Neuronal stem cell (in vitro differentiated cells): ENCODE data around the gene ACTRT2.
A peak's percentile ranks its signal among the peaks of the same experiment; 100 is the strongest.

ENCODE experiments used
- DNase-seq: peaks from one replicate; pipeline ENCODE4 v3.0.0-alpha.2; 2013; ENCODE audit warnings: low spot score
- H2AFZ ChIP-seq: one replicate; pipeline ENCODE4 v1.6.1; 2013; ENCODE audit warnings: mild to moderate bottlenecking, low read length, inconsistent platforms
- H2AK5ac ChIP-seq: 2 replicates; pipeline ENCODE4 v1.6.1; 2013; ENCODE audit warnings: low read depth, mild to moderate bottlenecking, inconsistent platforms, low read length, moderate library complexity, mixed read lengths
- H2BK120ac ChIP-seq: 2 replicates; pipeline ENCODE4 v1.6.1; 2013; ENCODE audit warnings: low read depth, mild to moderate bottlenecking, inconsistent platforms, low read length, moderate library complexity, mixed read lengths
- H2BK12ac ChIP-seq: one replicate; pipeline ENCODE4 v1.6.1; 2013; ENCODE audit warnings: low read length, inconsistent platforms
- H2BK15ac ChIP-seq: 2 replicates; pipeline ENCODE4 v1.6.1; 2013; ENCODE audit warnings: mild to moderate bottlenecking, low read length, inconsistent platforms, mixed read lengths
- H2BK5ac ChIP-seq: one replicate; pipeline ENCODE4 v1.6.1; 2013; ENCODE audit warnings: inconsistent platforms, mild to moderate bottlenecking, low read length, moderate library complexity
- H3K14ac ChIP-seq: one replicate; pipeline ENCODE4 v1.6.1; 2013; ENCODE audit warnings: low read length, inconsistent platforms
- H3K18ac ChIP-seq: 2 replicates; pipeline ENCODE4 v1.6.1; 2013; ENCODE audit warnings: low read length, inconsistent platforms
- H3K23ac ChIP-seq: 2 replicates; pipeline ENCODE4 v1.6.1; 2013; ENCODE audit warnings: low read depth, mild to moderate bottlenecking, mixed read lengths, low read length, inconsistent platforms; ENCODE audit not compliant: poor library complexity
- H3K27ac ChIP-seq: replicated peaks from 3 replicates; pipeline ENCODE4 v1.5.1; 2013; ENCODE audit warnings: low read length, inconsistent platforms
- H3K27me3 ChIP-seq, 3 experiments: 2 replicates each; pipeline ENCODE4 v1.6.1; 2013; ENCODE audit warnings: low read length in 3 of 3, mild to moderate bottlenecking in 2 of 3, inconsistent platforms in 1 of 3, low read depth in 1 of 3, mixed read lengths in 1 of 3, moderate library complexity in 1 of 3; ENCODE audit not compliant: control insufficient read depth in 3 of 3, insufficient read depth in 3 of 3
- H3K36me3 ChIP-seq, 2 donors: replicated peaks in 1 of 2; 2 replicates each; pipeline ENCODE4 v1.6.1; 2013; ENCODE audit warnings: low read length in 2 of 2; ENCODE audit not compliant: control insufficient read depth in 2 of 2, insufficient read depth in 2 of 2
- H3K4ac ChIP-seq: 2 replicates; pipeline ENCODE4 v1.6.1; 2013; ENCODE audit warnings: inconsistent platforms, mild to moderate bottlenecking, low read length, moderate library complexity
- H3K4me1 ChIP-seq, 2 donors: 1 replicate in 1 of 2; 2 replicates in 1 of 2; pipeline ENCODE4 v1.6.1; 2013; ENCODE audit warnings: low read length in 2 of 2, low read depth in 1 of 2; ENCODE audit not compliant: control insufficient read depth in 2 of 2, insufficient read depth in 1 of 2
- H3K4me2 ChIP-seq: one replicate; pipeline ENCODE4 v1.6.1; 2013; ENCODE audit warnings: mild to moderate bottlenecking, low read length, inconsistent platforms; ENCODE audit not compliant: insufficient read depth, poor library complexity, severe bottlenecking
- H3K4me3 ChIP-seq, 2 donors: 2 replicates each; pipeline ENCODE4 v1.5.1; 2013; ENCODE audit warnings: low read length in 2 of 2, mild to moderate bottlenecking in 2 of 2, inconsistent platforms in 1 of 2, moderate library complexity in 1 of 2
- H3K79me1 ChIP-seq: one replicate; pipeline ENCODE4 v1.6.1; 2013; ENCODE audit warnings: low read depth, mild to moderate bottlenecking, inconsistent platforms, low read length, moderate library complexity
- H3K9ac ChIP-seq: one replicate; pipeline ENCODE4 v1.6.1; 2013; ENCODE audit warnings: mild to moderate bottlenecking, low read depth, low read length, inconsistent platforms; ENCODE audit not compliant: poor library complexity
- H3K9me3 ChIP-seq, 2 donors: replicated peaks in 1 of 2; 2 replicates each; pipeline versions ENCODE3 to v1.6.1; 2013; ENCODE audit warnings: low read length in 2 of 2, mild to moderate bottlenecking in 2 of 2, inconsistent platforms in 1 of 2, low read depth in 1 of 2, mixed read lengths in 1 of 2, moderate library complexity in 1 of 2; ENCODE audit not compliant: control insufficient read depth in 2 of 2, insufficient read depth in 1 of 2
- H4K8ac ChIP-seq: one replicate; pipeline ENCODE4 v1.6.1; 2013; ENCODE audit warnings: low read depth, mild to moderate bottlenecking, inconsistent platforms, low read length, moderate library complexity
- H4K91ac ChIP-seq: one replicate; pipeline ENCODE4 v1.6.1; 2013; ENCODE audit warnings: low read length, low read depth, mild to moderate bottlenecking, inconsistent platforms; ENCODE audit not compliant: poor library complexity
- WGBS, 2 donors: extraction: QIAGEN DNeasy Blood & Tissue Kit; methylation state at CpG; one replicate each; pipeline ENCODE4 v1.1.7; 2013; ENCODE audit warnings: missing lambda C conversion rate in 2 of 2, mixed read lengths in 1 of 2; ENCODE audit not compliant: insufficient read length in 2 of 2, insufficient replicate concordance in 1 of 2; ENCODE audit errors: extremely low coverage in 2 of 2; 5-methylcytosine and 5-hydroxymethylcytosine counted together

The ACTRT2 gene

GRCh38 chr1:2999138-2999537 lies 22.1 kb upstream of the ACTRT2 start:
- H3K27ac ChIP-seq, result no peak overlapping the region
- H3K14ac ChIP-seq, result no peak overlapping the region
- no peak overlapping the region for H3K4ac ChIP-seq
- H3K36me3 ChIP-seq, result no peaks in the 10 kb centered on the region
- no peak overlapping the region for H2BK12ac ChIP-seq
- no peak overlapping the region for H2BK15ac ChIP-seq
- no peak overlapping the region for H3K9ac ChIP-seq
- no peak overlapping the region for H2BK120ac ChIP-seq
- peaks cover 0 to 4% of the 10 kb centered on the region in 2 donors for H3K9me3 ChIP-seq
- H2AFZ ChIP-seq, result no peak overlapping the region
- H3K23ac ChIP-seq, result no peak overlapping the region
- no peak overlapping the region for H4K91ac ChIP-seq
- WGBS, 2 donors, result no CpG with 5 or more reads among the region's 2 CpGs
- H3K4me1 ChIP-seq, result no peaks in the 10 kb centered on the region
- peaks cover 1% of the 10 kb centered on the region for H3K79me1 ChIP-seq
- no peak overlapping the region for H3K18ac ChIP-seq
- H4K8ac ChIP-seq, result no peak overlapping the region
- no peak overlapping the region for H3K4me2 ChIP-seq
- H3K4me3 ChIP-seq, result no peak overlapping the region
- no peak overlapping the region for H2BK5ac ChIP-seq
- no peak overlapping the region for H2AK5ac ChIP-seq
- peaks cover 0 to 47% (median 0%) of the 10 kb centered on the region in 3 experiments for H3K27me3 ChIP-seq
- DNase-seq, result no peak

- WGBS, 2 donors, result no CpG with 5 or more reads among the region's 6 CpGs
- H3K36me3 ChIP-seq, result no peaks in the 10 kb centered on the region
- H3K18ac ChIP-seq, result no peak overlapping the region
- no peak overlapping the region for H2AFZ ChIP-seq
- H3K9me3 ChIP-seq, result peaks cover 0 to 2% of the 10 kb centered on the region in 2 donors
- no peak overlapping the region for H3K4me2 ChIP-seq
- peaks cover 0 to 51% (median 0%) of the 10 kb centered on the region in 3 experiments for H3K27me3 ChIP-seq
- no peak overlapping the region for H3K4me3 ChIP-seq
- H2BK5ac ChIP-seq, result no peak overlapping the region
- H2BK12ac ChIP-seq, result no peak overlapping the region
- no peaks in the 10 kb centered on the region for H3K4me1 ChIP-seq
- no peak overlapping the region for H3K4ac ChIP-seq
- H4K8ac ChIP-seq, result no peak overlapping the region
- H3K27ac ChIP-seq, result no peak overlapping the region
- H3K9ac ChIP-seq, result no peak overlapping the region
- H4K91ac ChIP-seq, result no peak overlapping the region
- H3K79me1 ChIP-seq, result peaks cover 1% of the 10 kb centered on the region
- H2BK120ac ChIP-seq, result peak overlapping the region; percentile 16
- no peak for DNase-seq
- H2BK15ac ChIP-seq, result no peak overlapping the region
- peak overlapping the region; percentile 67 for H3K14ac ChIP-seq
- H3K23ac ChIP-seq, result peak overlapping the region; percentile 75
- no peak overlapping the region for H2AK5ac ChIP-seq
Observed at GRCh38 chr1:2999571-2999970, 21.7 kb upstream of the ACTRT2 start.

GRCh38 chr1:3000214-3000613 lies 21.1 kb upstream of the ACTRT2 start:
- Histone ChIP-seq H2AK5ac (no peak overlapping the region), H3K4me2 (no peak overlapping the region)
- no peak for DNase-seq

GRCh38 chr1:3000671-3001470 lies 20.4 kb upstream of the ACTRT2 start:
- no peak overlapping the region for H3K9ac ChIP-seq
- H3K4me3 ChIP-seq, result peak overlapping the region in 1 of 2 donors; percentile 62
- H3K4me2 ChIP-seq, result no peak overlapping the region
- H2BK15ac ChIP-seq, result no peak overlapping the region
- no peak overlapping the region for H4K91ac ChIP-seq
- WGBS, 2 donors, result no CpG with 5 or more reads among the region's 20 CpGs
- peak overlapping the region; percentile 49 for H2AK5ac ChIP-seq
- H4K8ac ChIP-seq, result no peak overlapping the region
- no peak overlapping the region for H3K27ac ChIP-seq
- H3K14ac ChIP-seq, result peak overlapping the region; percentile 97
- H2BK12ac ChIP-seq, result peak overlapping the region; percentile 32
- peaks cover 0 to 58% (median 0%) of the 10 kb centered on the region in 3 experiments for H3K27me3 ChIP-seq
- no peak for DNase-seq
- no peaks in the 10 kb centered on the region for H3K4me1 ChIP-seq
- no peak overlapping the region for H2AFZ ChIP-seq
- no peak overlapping the region for H2BK120ac ChIP-seq
- H3K4ac ChIP-seq, result peak overlapping the region; percentile 56
- H3K23ac ChIP-seq, result peak overlapping the region; percentile 76
- H3K79me1 ChIP-seq, result peaks cover 1% of the 10 kb centered on the region
- peak overlapping the region; percentile 60 for H3K18ac ChIP-seq
- H2BK5ac ChIP-seq, result no peak overlapping the region
- H3K9me3 ChIP-seq, result peaks cover 0 to 2% of the 10 kb centered on the region in 2 donors
- no peaks in the 10 kb centered on the region for H3K36me3 ChIP-seq

More at GRCh38 chr1:3000214-3000613, 21.1 kb upstream of the ACTRT2 start:
- Histone ChIP-seq H3K23ac (no peak overlapping the region), H3K36me3 (no peaks in the 10 kb centered on the region), H3K4ac (no peak overlapping the region), H3K79me1 (peaks cover 1% of the 10 kb centered on the region), H3K4me3 (no peak overlapping the region), H3K14ac (no peak overlapping the region), H2BK12ac (no peak overlapping the region), H3K18ac (peak overlapping the region; percentile 29), H3K27me3 (peaks cover 0 to 55% (median 0%) of the 10 kb centered on the region in 3 experiments), H2AFZ (no peak overlapping the region), H2BK120ac (peak overlapping the region; percentile 16), H4K8ac (no peak overlapping the region), H3K4me1 (no peaks in the 10 kb centered on the region), H3K9ac (no peak overlapping the region), H2BK15ac (no peak overlapping the region), H2BK5ac (no peak overlapping the region), H3K27ac (no peak overlapping the region), H4K91ac (no peak overlapping the region), H3K9me3 (peaks cover 0 to 2% of the 10 kb centered on the region in 2 donors)
- WGBS, 2 donors, result no CpG with 5 or more reads among the region's 15 CpGs
